AG08395 (cell line): ENCODE results near the gene EML6.

Experiments
- DNase-seq: peaks from one replicate; pipeline ENCODE4 v3.0.0; 2012; ENCODE audit warnings: mixed read lengths, low spot score

The EML6 gene

DNA sequence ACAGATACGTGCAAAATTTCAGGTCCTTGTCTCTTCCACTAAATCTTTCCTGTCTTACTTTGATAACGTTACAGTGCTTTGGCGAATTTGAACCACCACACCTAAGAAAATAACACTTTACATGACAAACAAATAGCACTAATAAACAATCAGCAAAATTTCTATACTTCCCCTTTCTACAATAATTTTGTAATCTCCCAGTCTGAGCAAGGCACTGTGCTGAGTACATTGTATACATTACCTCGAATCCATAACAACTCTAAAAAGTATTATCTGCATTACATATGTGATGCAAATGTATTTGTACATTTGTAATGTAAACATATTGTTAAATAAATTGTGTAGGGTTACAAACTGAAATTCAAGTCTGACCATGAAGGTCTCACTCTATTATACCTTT is 276.9 kb downstream of the EML6 start:
- no peak for DNase-seq

DNA sequence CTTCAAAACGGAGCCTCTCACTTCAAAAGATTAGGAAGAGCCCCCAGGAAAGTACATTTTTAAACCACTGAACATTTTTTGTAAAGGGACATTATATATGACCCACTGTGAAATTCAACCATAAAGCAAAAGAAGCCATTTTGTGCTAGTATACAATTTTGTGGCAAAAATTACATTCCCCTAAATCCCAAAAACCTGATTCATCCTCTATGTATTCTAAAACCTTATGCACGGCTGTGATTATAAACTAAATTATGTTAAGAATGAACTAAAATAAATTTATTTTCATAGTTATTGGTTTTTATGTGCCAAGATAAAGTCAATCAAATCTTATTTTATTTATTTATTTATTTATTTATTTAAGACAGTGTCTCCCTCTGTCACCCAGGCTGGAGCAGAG is 278.3 kb downstream of the EML6 start:
- DNase-seq, result no peak

GRCh38 chr2:55003706-55004639 is 280.5 kb downstream of the EML6 start:
- no peak for DNase-seq

DNA sequence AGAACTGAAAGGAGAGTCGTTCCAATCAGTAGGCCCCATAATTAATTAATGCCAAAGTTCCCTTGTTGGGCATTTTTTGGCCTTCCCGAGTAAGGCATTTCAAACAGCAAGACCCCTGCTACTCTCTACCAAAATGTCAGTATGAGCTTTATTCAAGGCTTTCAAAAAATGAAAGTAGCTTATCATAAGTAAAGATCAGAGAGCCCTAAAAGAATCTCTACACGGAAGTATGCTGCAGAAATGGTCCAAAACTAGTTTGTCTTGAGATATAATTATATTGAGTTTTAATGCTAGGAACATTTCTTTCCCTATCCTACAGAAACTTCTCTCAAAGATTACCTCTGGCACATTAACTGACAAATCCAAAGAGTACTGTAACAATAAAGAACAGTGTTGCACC is 282.8 kb downstream of the EML6 start:
- DNase-seq, result no peak

DNA sequence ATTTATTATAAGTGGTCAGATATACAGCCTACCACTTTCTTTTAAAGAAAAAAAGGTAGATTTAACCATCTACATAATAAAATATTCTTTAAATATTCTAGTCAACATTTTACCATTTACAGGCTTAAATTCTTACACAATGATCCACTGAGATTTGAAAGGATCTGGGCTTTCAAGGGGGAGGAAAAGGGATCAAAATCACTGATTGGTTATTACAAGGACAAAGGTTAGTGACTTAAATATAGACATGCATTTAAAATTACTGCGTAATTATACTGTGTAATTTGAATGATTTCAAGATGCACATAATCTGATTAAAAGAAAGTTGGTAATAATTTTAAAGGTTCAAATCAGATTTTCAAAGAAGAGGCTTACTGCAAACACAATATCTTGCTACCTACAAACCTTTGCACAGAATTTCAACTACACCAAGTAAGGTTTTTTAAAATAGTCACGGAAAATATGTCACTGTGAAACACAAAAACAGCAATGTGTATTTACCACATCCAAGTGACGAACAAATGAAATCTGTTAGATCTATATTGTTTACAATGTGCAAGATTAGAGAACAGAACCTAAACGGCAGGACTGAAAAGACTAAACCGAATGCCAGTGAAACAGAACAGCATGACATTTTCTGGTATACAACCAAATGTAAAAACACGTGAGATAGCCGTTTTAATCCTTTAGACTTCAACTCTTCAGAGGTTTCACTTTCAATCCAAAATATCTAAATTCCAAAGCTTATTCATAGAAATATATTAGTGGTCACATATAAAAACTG is 286.0 kb downstream of the EML6 start:
- no peak for DNase-seq

DNA sequence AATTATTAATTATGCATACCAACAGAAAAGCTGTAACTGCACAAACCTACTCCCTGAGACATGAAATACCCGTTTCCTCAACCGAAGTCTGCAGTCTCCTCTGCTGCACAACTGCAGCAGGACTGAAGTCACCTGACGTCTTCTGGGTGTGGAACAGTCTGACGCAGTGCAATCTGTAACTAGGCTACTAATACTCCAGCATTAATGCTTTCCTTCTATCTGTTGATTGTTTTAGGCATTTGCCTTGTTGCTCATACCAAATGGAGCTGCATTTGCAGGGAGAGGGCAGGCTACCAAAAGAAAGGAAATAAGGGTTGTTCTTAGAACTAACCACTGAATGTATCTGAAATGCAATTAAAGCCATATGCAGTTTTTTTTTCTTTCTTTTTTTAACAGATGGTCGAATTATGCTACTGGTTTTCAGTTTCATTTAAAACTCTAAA is 286.7 kb downstream of the EML6 start:
- DNase-seq, result peak; percentile 67

DNA sequence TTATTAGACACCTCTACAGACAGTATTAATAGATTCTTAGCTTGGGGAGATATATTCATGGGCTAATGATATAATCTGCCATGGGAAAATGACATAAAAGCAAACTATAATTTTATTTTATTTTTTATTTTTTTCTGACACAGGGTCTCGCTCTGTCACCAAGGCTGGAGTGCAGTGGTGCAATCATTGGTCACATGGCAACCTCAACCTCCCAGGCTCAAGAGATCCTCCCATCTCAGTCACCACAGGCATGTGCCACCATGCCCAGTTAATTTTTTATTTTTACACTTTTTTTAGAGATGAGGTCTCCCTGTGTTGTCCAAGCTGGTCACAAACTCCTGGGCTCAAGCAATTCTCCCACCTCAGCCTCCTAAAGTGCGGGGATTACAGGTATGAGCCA is 287.5 kb downstream of the EML6 start:
- DNase-seq, result no peak

DNA sequence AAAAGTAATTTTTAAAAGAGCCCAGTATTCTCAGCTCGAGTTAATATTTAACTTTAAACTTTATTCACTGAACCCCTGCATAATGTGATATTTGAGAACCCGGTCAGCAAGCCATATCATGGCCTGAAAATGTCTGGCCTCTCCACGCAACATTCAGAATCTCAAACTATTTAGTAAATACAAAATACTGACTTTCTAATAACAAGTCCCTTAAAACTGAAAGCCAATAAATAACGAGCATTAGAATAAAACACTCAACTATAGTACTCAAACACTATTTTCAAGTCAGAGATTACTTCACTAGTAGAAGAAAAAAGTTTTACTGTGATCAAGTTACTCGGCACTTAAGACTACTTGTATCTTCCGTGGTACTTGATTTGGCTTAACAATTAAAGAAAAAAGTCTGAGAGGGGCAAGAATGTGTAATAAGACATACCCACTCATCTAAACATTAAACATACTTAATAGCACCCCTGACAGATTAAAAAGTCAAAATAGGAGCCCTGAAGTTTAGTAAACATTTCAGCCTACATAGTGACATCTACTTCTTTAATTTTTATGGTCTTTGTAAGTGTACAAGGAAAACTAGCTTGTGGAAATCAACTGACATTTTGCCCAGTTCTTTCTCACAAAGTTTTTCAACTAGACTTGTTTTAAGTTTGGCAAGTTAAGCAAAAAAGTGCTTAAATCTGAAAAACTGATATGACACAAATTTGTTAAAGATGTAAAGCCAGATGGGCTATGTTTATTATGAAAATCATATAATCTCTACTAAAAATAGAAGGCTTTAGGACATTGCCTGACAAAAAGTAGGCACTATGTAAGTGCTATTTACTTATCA is 288.6 kb downstream of the EML6 start:
- DNase-seq, result no peak

GRCh38 chr2:55012672-55013484 is 289.4 kb downstream of the EML6 start:
- no peak for DNase-seq

- no peak for DNase-seq
These were observed 290.5 kb downstream of the EML6 start for GRCh38 chr2:55013936-55014335.

DNA sequence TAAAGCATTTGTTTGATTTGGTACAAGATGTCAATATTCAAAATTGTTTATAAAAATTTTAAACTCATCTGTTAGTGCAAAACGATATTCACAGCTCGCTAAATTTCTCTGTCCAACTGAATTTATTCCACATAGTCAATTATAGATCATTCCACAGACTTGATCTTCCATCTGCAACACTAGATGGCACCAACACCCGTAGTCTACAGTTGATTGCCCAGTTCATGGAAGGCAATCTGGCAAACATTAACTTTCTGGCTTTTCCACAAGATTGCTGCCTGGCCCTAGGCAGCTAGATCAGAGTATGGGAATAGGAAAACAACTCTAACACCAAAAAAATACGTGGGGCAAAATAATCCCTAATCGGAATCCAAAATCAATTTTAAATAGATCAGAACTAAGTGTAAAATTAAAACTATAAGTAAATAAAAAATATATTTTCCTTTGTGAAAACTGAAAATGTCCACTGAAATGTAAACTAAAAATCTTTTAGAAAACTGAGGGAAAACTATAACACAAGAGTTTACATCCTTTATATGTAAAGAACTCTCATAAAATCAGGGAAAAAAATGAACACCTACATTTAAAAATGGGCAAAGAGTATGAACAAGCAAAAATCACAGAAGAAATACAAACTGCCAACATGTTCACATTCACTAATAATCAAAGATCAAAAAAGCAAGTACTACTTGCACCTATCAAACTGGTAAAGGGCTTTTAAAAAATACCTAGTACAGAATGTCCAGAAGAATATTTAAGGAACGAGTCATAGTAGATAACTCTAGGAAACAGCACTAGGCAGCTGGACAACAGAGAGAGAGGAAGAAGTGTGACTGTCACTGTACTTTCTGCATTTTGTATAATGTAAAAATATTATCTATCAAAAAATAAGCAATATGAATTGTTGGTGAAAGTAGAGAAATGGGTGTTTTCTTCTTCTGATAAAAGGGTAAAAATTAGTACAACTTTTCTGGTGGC is 291.8 kb downstream of the EML6 start:
- DNase-seq, result peak; percentile 76

DNA sequence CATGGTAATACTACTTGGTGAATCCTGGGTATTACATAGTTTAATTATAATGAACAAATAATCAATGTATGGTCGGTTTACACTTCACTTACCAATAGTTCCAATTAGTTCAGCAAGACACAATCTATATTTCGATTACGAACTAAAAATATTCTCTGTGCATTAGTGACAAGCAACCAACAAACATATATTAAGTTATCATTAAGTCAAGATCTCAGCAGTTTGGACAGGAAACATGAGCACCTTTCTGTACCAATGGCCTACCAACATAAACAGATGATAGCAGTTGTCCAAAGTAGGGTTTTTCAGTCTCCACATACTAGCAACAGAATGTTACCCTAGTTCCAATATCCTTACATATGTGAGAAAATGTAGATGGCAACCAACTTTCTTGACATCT is 294.0 kb downstream of the EML6 start:
- DNase-seq, result no peak

- DNase-seq, result no peak
These were observed 294.4 kb downstream of the EML6 start for GRCh38 chr2:55017880-55018279.

GRCh38 chr2:55018619-55019018 is 295.2 kb downstream of the EML6 start:
- DNase-seq, result no peak

DNA sequence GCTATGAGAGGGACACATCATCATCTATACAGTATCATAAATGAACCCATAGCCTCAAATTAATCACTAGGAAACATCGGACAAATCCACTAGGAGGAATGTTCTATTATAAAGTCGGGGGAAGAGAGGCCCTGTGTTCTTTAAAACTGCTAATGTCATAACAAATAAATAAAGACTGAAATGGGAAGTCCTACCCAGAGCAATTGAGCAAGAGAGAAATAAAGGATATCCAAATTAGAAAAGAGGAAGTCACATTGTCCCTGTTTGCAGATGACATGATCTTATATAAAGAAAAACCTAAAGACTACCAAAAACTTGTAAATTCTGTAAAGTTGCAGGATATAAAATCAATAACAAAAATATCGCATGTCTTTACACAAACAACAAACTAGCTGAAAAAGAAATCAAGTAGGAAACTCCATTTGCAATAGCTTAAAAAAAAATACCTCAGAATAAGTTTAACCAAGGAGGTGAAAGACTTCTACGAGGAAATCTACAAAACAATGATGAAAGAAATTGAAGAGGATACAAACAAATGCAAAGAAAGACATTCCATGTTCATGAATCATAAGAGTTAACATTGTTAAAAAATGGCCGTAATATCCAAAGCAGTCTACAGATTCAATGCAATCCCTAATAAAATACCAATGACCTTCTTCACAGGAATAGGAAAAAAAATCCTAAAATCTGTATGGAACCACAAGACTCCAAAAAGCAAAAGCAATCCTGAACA is 296.2 kb downstream of the EML6 start:
- DNase-seq, result no peak
